Stimulated activated CD4-positive, alpha-beta T cell treated with anti-CD3 and anti-CD28 coated beads, Interleukin-12 subunit alpha, Interleukin-12 subunit beta, amount 100 ng/mL, for 4 hours (primary cell): Measurements from ENCODE around the gene LYPD6.
"Not testable (repeated sequence)": the region's sequence is repeated elsewhere in the genome, so short reads cannot be mapped to it uniquely, and the experiment has no call there.

Experiments used
- DNase-seq: peaks from one replicate; pipeline ENCODE4 v3.0.0-alpha.2; 2020

LYPD6 gene

GRCh38 chr2:149458502-149458901 is 128.1 kb downstream of the LYPD6 start:
- no peak for DNase-seq

GRCh38 chr2:149463328-149464002 is 133.1 kb downstream of the LYPD6 start:
- DNase-seq, result no peak

- no peak for DNase-seq
These were observed 134.0 kb downstream of the LYPD6 start for GRCh38 chr2:149464396-149464795.

GRCh38 chr2:149465873-149466272 is 135.5 kb downstream of the LYPD6 start:
- no peak for DNase-seq

- DNase-seq, result no peak
These were observed 136.2 kb downstream of the LYPD6 start for GRCh38 chr2:149466635-149467034.

- no peak for DNase-seq
These were observed 137.0 kb downstream of the LYPD6 start for GRCh38 chr2:149467436-149467835.

- no peak for DNase-seq
These were observed 138.2 kb downstream of the LYPD6 start for GRCh38 chr2:149468636-149469035.

- no peak for DNase-seq
These were observed 139.7 kb downstream of the LYPD6 start for GRCh38 chr2:149470046-149470445.

GRCh38 chr2:149472413-149472812 is 142.0 kb downstream of the LYPD6 start:
- DNase-seq, result no peak

- DNase-seq, result no peak
These were observed 142.7 kb downstream of the LYPD6 start for GRCh38 chr2:149473068-149473467.

- DNase-seq, result no peak
These were observed 143.1 kb downstream of the LYPD6 start for GRCh38 chr2:149473521-149473920.

- no peak for DNase-seq
These were observed 152.7 kb downstream of the LYPD6 start for GRCh38 chr2:149483004-149483605.

- no peak for DNase-seq
These were observed 156.3 kb downstream of the LYPD6 start for GRCh38 chr2:149486664-149487063.

- no peak for DNase-seq
These were observed 156.8 kb downstream of the LYPD6 start for GRCh38 chr2:149487189-149487588.

GRCh38 chr2:149488706-149489440 is 158.5 kb downstream of the LYPD6 start:
- no peak for DNase-seq

- DNase-seq, result no peak
These were observed 159.1 kb downstream of the LYPD6 start for GRCh38 chr2:149489452-149489851.

GRCh38 chr2:149490296-149490695 is 159.9 kb downstream of the LYPD6 start:
- DNase-seq, result no peak

GRCh38 chr2:149492923-149493322 is 162.5 kb downstream of the LYPD6 start:
- no peak for DNase-seq

- DNase-seq, result not testable (repeated sequence)
These were observed 168.8 kb downstream of the LYPD6 start for GRCh38 chr2:149499204-149499603.

- DNase-seq, result not testable (repeated sequence)
These were observed 176.4 kb downstream of the LYPD6 start for GRCh38 chr2:149506808-149507207.

- no peak for DNase-seq
These were observed 177.6 kb downstream of the LYPD6 start for GRCh38 chr2:149507974-149508373.

GRCh38 chr2:149513461-149513860 is 183.1 kb downstream of the LYPD6 start:
- DNase-seq, result no peak
